ENCODE results near the gene EIF1AD.

DNA sequence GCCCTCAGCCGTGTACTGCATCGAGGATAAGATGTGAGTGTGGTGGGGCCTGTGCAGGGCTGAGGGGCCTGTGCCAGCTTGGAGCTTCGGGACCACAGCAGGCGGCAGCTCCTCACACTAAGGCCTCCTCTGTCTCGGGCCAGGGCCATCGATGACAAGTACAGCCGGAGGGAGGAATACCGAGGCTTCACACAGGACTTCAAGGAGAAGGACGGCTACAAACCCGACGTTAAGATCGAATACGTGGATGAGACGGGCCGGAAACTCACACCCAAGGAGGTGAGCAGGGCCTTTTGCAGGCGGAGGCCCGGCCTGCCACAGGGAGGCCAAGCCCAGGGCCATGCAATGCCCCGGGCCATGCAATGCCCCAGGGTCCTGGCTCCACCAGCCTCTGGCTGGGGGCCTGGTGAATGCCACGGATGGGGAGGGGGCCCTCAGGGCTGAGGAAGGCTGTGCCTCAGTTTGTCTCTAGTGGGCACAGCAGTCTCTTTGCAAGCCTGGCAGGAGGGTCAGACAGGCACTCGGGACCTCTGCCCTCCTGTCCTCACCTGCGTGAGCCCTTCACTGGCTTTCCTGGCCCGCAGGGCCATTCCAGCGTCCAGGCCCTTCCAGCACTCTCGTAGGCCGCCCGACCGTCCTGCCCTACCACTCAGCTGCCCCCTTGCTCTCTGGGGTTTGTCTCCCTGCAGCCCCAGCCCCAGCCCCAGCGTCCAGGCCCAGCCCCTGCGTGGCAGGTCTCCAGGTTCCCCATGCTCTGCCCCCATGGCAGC is 24.2 kb downstream of the EIF1AD start:
- TF ChIP-seq SIN3A (IDR thresholded peaks at IDR 0.05; ENCODE audit: borderline replicate concordance, insufficient read depth, low read depth, low read length): no peak
- TF ChIP-seq, protein P1, sequence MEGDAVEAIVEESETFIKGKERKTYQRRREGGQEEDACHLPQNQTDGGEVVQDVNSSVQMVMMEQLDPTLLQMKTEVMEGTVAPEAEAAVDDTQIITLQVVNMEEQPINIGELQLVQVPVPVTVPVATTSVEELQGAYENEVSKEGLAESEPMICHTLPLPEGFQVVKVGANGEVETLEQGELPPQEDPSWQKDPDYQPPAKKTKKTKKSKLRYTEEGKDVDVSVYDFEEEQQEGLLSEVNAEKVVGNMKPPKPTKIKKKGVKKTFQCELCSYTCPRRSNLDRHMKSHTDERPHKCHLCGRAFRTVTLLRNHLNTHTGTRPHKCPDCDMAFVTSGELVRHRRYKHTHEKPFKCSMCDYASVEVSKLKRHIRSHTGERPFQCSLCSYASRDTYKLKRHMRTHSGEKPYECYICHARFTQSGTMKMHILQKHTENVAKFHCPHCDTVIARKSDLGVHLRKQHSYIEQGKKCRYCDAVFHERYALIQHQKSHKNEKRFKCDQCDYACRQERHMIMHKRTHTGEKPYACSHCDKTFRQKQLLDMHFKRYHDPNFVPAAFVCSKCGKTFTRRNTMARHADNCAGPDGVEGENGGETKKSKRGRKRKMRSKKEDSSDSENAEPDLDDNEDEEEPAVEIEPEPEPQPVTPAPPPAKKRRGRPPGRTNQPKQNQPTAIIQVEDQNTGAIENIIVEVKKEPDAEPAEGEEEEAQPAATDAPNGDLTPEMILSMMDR (IDR thresholded peaks at IDR 0.05): no peak
- no peak for TF ChIP-seq POLR2AphosphoS5 (IDR thresholded peaks at IDR 0.05; ENCODE audit: low read depth, low read length)
- no peak for TF ChIP-seq TCF7L2 (IDR thresholded peaks at IDR 0.05; ENCODE audit: low read depth, low read length)
- TF ChIP-seq, protein P2, sequence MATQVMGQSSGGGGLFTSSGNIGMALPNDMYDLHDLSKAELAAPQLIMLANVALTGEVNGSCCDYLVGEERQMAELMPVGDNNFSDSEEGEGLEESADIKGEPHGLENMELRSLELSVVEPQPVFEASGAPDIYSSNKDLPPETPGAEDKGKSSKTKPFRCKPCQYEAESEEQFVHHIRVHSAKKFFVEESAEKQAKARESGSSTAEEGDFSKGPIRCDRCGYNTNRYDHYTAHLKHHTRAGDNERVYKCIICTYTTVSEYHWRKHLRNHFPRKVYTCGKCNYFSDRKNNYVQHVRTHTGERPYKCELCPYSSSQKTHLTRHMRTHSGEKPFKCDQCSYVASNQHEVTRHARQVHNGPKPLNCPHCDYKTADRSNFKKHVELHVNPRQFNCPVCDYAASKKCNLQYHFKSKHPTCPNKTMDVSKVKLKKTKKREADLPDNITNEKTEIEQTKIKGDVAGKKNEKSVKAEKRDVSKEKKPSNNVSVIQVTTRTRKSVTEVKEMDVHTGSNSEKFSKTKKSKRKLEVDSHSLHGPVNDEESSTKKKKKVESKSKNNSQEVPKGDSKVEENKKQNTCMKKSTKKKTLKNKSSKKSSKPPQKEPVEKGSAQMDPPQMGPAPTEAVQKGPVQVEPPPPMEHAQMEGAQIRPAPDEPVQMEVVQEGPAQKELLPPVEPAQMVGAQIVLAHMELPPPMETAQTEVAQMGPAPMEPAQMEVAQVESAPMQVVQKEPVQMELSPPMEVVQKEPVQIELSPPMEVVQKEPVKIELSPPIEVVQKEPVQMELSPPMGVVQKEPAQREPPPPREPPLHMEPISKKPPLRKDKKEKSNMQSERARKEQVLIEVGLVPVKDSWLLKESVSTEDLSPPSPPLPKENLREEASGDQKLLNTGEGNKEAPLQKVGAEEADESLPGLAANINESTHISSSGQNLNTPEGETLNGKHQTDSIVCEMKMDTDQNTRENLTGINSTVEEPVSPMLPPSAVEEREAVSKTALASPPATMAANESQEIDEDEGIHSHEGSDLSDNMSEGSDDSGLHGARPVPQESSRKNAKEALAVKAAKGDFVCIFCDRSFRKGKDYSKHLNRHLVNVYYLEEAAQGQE (IDR thresholded peaks at IDR 0.05; ENCODE audit: insufficient read depth in 1 of 2, low read depth in 2 of 2, low read length in 1 of 2): no peak
